A204.1 (cell line): ENCODE measurements around the gene KIF6.
"Not testable (repeated sequence)": the region's sequence is repeated elsewhere in the genome, so short reads cannot be mapped to it uniquely, and the experiment has no call there.

ENCODE experiments used
- FAIRE-seq: peaks from 2 replicates; lab custom pipeline; 2012; peaks lifted over from hg19 to GRCh38; lab: Jason Lieb, UNC

KIF6 gene

DNA sequence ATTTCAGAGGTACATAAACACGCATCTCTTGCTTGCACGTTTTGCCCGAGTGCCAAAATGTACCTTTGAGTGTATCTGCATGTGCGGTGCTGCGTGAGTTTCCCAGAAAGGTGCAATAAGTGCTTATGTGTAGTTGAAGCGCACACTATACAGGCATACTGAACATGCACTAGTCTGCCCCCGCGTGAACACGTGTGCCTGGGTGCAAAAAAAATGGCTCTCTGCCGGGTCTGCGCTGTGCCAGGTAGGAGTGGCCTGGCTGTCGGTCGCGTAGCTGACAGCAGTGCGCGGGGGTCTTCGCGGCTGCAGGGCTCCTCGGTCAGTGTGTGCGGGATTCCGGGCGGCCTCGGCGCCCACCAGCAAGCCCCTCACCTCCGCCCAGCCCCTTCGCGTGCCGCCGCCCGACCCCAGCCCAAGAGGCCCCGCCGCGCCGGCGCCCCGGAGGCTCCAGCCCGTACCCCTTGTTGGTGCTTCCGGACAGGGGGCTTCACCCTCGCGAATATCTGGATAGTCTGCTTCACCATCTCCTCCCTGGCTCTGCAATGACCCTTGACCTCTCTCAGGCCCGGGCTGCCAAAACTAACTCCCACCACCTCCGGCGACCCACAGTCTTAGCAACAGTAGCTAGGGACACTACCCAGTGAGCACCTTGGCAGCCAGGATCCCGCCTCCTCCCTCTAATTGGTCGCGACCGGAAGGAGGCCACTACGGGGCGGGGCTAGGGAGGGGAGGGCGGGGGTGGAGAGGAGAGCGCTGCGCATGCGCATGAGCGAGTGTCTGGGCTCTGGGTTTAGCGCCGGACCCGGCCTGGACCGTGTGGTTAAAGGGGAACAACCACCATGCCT lies at the start of gene KIF6:
Gene KIF6 (minus strand): TSS at position 622 of the 845 bp plus-strand sequence. CDS start 98 bp downstream, at position 524.
- FAIRE-seq = no peak

DNA sequence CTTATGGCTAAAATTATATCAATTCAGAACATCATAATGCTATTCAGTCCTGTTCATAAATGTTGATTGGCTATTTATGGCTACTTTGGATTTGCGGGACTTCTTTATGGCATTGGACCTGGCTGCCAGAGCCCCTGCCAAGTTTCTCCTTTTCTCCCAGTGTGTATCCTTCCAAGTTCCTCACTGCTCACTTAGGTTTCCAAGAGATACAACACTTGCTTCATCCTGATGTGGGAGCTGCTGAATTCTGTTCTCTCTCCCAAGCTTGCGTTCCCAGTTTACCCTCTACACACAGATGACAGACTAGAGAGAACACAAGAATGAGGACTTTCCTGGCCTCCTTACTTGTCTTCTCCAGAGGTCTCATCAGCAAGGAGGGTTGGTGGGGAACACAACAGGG lies 48.6 kb upstream of the KIF6 start:
- FAIRE-seq = no peak

DNA sequence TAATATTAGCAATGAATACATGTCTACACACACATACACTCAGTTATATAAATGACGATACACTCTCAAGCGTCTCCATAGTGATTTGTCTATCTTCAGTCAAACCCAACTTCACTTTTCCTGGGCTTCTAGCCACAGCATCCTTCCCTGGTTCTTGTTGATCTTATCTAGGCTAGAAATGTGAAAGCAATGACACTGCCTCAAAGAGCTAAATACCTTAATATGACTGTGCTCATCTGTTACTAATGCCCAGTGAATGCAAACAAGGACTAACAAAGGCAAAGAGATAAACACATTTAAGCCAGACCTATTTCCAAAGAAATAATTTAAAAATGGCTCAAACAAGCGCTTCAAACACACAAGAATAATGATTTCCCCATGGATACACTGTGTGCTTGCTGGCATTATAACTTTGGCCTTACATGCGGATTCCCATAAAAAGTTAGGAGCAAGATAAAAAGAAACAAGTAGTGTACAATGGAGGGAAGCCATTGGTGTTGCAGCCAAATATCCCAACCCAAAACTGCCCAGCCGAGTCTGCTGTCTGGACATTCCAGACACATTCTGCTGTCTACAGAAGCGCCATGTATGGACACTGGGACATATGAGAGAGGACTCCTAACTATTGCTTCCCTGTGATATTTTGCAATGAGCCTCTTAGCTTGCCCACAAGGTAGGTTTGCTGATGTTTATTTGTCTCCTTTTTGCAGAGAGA lies 47.5 kb upstream of the KIF6 start:
- no peak for FAIRE-seq

DNA sequence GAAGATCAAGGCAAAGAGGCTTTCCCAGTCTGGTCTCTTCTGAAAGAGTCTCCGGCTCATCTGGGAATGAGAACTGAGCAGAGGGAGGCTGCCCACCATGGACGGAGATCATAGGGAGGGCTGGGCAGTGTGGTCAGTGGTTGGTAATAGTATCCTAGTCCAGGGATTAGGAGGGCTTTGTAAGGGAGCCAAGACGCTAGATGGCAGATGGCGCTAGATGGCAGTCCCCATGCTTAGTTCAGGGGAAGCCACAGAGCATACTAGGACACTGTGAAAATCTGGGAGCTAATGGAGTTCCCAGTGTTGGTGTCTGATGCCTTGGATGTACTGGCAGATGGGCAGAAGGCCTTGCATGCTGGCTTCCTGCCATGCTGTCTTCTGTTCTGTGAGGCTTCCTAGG lies 45.2 kb upstream of the KIF6 start:
- FAIRE-seq = no peak

GRCh38 chr6:39769012-39769411 lies 43.8 kb upstream of the KIF6 start:
- FAIRE-seq = no peak

DNA sequence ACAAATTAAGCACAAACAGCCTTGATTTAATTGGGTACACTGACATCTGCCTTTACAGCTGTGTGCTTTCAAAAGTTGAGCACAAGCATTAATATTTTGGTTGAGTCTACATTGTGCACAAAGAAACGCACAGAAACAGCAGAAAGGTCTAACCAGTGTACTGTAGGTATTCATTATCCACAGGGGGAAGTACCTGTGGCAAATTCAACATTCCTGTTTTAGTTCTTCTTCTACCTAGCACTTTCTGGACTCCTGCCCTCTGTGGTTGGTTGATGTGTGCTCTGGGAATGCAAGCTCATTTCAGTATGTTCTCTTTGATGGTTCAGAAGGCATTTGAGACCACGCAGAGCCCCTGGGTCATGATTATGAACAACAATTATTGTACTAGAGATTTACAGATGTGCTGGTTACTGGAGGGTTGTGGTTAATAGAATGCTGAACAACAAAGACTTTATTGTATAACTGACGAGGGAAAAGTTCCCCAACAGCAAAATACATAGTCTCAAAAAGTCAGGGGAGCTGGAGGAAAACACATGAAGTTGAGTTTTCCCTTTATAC lies 40.4 kb upstream of the KIF6 start:
- FAIRE-seq = no peak

- FAIRE-seq = no peak
These were observed 35.2 kb upstream of the KIF6 start for GRCh38 chr6:39760226-39760952.

- FAIRE-seq = no peak
These were observed 33.8 kb upstream of the KIF6 start for GRCh38 chr6:39758905-39759605.

GRCh38 chr6:39756582-39756981 lies 31.4 kb upstream of the KIF6 start:
- no peak for FAIRE-seq

DNA sequence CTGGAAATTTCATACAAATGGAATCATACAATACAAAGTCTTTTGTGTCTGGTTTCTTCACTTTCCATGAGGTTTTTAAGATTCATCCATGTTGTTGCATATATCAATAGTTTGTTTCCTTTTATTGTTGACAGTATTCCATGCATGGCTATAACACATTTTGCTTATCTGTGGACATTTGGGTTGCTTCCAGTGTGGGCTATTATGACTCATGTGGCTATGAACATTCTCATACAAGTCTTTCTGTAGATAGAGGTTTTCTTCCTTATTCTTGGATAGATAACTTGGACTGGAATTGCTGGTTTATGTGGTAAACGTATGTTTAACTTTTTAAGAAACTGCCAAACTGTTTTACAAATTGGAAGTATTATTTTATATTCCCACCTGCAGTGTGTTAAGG lies 30.0 kb upstream of the KIF6 start:
- FAIRE-seq = no peak

GRCh38 chr6:39754514-39755115 lies 29.4 kb upstream of the KIF6 start:
- FAIRE-seq = no peak

DNA sequence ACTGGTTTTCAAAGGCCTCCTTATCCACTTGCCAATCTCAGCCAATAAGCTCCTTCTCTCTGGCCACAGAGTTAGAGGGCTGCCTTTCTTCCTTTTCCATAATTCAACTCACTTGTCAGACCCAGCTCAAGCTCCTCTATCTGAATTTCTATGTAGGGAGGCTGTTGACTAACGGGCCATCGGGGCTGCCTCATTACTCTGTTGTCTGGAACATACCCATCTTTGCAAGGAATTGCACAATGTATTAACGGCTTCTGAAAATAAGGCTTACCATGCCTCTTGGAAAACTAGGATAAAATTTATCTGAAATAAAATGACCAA lies 28.5 kb upstream of the KIF6 start:
- FAIRE-seq = no peak

GRCh38 chr6:39752835-39753724 lies 27.9 kb upstream of the KIF6 start:
- FAIRE-seq = no peak

GRCh38 chr6:39746795-39747194 lies 21.6 kb upstream of the KIF6 start:
- no peak for FAIRE-seq

GRCh38 chr6:39733704-39734103 lies 8.5 kb upstream of the KIF6 start:
- FAIRE-seq = no peak

DNA sequence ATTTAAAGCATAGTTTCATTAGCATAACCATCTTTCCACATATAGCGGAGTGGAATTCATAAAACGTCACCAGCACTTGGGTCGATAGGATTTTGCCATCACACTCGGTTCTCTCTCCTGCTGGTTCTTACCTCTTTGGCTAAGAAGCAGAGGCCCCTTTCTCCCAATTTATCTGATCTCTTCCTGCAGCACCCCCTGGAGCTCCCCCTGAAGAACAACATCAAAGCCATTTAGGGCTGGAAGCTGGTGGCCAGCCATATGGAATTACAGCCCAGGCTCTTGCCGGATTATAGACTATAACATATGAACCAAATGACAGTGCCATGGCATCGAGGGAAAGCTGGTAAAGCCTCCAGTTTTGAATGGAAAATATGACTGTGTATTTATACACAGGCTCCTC lies 6.4 kb upstream of the KIF6 start:
- no peak for FAIRE-seq

- no peak for FAIRE-seq
These were observed 4.7 kb upstream of the KIF6 start for GRCh38 chr6:39729945-39730344.

DNA sequence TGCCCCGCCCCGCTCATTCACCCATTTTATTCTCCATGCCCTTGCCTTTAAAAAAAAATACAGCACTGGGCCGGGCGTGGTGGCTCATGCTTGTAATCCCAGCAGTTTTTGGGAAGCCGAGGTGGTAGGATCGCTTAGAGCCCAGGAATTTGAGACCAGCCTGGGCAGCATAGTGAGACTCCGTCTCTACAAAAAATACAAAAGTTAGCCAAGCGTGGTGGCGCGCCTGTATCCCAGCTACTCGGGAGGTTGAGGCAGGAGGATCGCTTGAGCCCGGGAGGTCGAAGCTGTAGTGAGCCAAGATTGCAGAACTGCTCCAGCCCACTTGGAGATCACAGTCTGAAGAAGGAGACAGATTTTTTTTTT lies 407 bp upstream of the KIF6 start:
- FAIRE-seq = no peak

DNA sequence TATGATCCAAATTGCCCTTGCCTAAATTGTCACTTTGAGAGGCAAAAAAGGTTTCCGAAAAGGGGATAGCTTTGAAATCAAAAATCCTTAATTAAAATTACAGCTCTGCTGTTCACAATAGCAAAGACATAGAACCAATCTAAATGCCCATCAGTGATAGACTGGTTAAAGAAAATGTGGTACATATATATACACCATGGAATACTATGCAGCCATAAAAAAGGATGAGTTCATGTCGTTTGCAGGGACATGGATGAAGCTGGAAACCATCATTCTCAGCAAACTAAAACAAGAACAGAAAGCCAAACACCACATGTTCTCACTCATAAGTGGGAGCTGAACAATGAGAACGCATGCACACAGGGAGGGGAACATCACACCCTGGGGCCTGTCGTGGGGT lies 1.9 kb downstream of the KIF6 start:
- not testable (repeated sequence) for FAIRE-seq

DNA sequence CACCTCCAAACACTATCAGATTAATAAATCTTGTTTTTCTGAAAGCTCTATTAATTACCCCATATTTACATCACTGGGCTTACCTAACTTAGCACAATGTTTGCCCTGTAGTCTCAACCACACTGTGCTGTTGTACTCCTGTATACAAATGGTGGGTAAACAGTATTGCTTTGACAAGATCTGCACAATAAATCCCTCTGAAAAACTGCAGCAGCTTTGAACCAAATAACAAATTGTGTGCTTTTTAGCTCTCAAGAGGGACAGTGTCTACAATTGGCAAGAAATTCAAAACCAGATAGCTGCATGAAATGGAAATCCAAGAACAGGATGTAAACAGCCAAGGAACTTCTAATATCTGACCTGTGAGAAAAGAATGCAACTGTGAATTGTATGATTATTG lies 10.4 kb downstream of the KIF6 start:
- FAIRE-seq = no peak
